Measurements from ENCODE around the gene LIX1.
"Not testable (repeated sequence)": the region's sequence is repeated elsewhere in the genome, so short reads cannot be mapped to it uniquely, and the experiment has no call there.

LIX1 gene

DNA sequence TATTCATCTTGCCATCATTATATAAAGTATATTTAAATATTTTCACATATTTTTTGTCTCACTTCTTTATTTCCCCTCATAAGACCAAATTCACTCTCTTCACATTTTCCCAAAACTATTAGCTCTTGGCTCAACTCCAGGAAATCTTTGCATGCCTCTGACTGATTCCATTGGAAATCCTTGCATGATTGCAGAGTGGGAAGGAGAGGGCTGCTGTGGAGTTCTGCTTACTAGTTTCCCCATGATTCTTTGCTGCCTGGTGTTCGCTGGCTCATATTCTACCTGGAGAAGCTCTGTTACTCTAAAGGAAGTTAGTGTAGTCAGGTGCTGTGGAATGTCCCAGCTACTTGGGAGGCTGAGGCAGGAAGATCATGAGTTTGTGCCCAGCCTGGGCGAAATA is 41.9 kb downstream of the LIX1 start:
- no peak for DNase-seq

DNA sequence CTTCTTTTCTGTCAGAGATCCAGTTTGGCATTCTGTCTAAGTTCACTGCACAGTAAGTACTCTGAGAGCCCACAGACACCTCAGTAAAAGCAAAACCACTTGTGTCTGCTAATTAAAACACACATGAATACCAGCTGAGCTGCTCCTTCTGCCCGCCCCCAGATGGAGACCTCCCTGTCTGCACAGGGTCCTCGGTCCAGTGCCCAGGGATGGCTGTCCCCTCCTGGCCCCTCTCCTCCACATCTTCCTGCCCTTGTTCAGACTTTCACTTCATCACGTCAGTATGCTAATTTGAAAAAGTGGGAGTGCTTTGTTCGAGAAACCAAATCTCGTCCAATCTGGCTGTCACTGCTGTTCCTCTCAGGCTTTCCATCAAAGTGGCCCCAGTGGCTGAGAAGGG is 43.5 kb downstream of the LIX1 start:
- DNase-seq: no peak

DNA sequence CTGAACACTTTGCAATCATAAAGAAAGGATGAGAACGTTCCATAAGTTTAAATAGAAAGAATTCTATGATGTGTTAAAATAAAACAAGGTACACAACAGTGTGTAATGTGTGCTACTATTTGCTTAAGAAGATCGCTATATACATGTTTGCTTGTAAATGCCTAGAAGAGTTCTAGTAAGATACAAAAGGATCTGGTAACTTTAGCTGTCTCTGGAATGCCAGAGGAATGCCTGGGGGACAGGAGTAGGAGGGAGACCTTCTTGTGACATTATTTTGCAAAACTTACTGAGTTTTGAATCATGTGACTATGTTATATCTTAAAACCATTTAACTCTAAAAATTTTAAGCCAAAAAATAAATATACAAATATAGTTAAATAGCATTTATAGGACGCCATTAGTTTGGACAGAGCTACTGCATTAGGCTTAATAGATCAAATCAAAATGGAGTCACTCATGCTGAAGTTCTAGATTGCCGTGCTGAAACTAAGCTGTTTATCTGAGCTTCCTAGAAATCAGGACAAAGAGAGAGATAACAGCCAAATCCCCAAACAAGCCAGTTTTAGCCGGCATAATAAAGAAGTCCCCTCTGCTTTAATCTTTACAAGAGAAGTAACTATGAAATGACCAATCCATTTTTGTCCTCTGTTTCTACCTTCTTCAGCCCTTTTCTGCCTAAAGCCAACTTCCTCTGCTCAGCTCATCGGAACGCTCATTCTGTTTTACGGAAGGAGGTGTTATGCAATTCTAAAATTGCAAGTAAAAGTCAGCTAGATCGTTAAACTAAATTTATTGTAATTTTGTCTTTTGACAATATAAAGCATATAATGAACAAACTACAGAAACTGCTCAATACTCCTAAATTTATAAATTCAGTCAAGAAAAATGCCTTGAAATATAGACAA is 44.8 kb downstream of the LIX1 start:
- DNase-seq: peak; percentile 61

DNA sequence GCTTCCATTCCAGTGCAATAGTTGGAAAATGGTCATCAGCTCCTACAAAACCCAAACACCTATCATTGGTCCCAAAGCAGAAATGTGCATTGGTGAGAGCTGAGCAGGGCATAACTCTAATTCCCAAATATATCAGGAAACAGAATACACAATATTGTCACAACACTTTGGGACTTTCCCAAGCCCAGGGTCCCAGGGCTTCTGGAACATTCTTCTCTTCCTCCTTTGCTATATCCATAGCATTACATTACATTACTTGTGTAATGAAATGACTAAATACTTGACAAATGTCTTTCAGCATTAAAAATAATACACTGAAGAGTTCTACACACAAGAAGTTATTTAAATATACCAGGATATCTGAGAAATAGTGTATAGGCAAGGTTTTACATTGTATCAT is 45.6 kb downstream of the LIX1 start:
- DNase-seq: peak; percentile 62

DNA sequence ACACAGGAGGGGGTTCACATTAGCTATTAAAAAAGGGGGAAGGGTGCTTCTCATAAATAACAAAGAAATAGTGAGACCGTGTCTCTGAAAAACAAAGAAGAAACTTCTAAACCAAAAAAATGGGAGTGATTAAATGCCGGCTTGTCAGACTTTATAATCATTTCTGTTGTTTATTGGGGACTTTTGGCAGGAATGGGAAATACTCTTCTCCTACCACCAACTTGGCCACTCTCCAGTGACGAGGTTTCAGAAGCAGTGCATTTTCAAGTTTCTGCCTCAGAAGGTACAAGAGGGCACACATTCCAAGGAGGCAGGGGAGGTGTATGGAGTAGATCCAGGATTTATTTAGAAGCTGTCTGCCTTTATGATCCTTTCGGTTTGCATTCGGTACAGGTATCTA is 46.2 kb downstream of the LIX1 start:
- DNase-seq: no peak

DNA sequence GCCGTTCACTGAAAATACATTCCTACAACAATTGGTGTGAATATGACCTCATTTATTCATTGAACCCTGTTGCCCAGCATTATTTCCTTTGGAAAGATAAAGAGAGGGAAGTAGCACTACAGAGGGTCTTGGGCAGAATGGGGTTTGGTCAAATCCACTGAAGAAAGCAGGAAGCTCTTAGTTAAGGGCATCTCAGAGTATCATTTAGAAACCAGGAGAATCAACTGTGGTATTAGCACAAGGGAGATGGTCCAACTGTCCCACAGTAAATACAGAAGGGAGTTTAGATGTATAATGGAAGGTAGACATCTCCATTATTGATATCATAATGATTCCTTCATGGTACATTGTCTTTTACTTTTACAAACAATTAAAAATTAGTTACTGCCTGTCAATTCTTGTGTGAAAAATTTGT is 47.1 kb downstream of the LIX1 start:
- DNase-seq: no peak

DNA sequence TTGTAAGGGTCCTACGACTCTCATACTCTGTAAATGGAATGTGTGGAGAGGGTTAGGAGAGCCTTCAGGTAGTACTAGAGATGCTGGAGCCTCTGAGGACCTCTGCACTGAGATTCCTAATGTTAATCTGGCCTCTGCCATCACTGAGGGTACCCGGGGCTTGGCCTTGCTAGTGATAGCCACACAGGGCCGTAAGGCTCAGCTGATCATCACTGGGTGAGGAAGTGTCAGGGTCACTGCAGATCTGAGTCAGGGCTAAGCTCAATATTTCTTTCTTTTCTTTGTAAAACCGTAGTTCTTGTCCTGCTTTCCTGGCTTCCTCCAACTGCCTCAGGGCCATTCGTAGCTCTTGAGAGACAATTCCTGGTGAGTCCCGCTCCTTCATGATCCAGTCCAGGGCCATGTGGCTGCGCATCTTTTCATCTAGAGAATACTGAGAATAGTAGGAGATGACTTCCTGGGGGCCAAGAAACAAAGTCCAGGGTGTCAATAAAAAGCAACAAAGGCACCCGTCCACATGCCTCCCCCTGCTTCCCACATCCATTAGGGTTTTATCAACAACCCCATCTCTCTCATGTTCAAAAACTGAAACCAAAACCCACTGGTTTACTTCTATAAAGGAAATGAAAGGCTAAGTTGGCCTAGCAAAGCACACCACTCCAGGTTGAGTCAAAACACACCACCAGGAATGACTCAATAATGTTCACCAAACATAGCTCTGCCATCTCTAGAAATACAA is 47.7 kb downstream of the LIX1 start:
- peak; percentile 61 for DNase-seq

DNA sequence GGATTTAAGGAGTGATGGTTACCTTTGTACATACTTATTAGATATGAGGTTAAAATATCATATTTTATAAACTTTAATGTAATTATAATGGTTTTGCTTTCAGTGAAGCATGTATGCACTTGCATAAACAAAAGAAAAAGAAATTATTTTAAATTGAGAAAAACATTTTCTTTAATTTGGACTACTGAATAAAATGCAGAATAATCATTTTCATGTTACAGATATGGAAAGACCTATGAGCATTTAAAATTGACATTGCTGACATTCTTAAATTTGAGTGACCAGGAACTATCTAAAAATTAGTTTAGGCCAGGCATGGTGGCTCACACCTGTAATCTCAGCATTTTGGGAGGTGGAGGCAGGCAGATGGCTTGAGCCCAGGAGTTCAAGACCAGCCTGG is 49.2 kb downstream of the LIX1 start:
- no peak for DNase-seq

DNA sequence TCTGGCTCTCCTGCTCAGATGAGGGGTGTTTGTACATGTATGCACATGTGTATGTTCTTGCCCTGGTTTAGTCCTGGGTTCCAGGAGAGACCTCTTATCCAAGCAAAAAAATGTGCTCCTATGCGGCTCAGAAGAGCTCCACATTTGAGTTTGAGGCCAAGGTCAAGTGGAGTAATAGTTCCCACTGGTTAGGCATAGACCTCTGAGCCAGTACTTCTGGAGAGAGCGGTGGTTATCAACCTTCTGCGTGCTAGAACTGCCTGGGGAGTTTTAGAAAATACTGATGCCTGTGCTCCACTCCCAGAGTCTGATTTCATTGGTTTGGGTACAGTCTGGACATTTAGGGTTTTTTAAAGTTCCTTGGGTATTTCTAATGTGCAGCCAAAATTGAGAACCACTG is 51.5 kb downstream of the LIX1 start:
- DNase-seq: no peak

DNA sequence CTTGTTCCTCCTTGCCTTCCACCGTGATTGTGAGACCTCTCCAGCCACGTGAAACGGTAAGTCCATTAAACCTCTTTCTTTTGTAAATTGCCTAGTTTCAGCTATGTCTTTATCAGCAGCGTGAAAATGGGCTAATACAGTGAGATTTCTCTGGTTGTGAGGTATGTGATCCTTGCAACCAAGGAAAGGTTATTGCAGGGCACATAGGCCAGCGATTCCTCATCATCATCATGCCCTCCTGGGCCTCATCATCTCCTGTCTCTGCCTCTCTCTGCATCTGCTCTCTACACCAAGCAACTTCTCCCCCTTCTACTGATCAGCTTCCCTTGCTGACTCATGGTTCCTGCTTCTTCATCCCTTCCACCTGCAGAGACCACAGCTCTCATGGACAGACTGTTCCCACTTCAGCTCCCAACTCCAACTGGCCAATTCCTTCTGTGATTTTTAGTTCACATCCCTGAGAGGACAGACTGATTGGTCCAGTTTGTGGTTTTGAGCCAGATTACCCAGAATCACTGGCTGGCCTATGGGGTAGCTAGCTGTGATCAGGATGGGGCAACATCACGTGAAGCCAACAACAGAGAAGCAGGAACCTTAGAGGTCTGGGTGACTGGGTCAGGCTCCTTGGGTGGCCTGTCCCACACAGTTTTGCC is 53.1 kb downstream of the LIX1 start:
- DNase-seq: no peak

DNA sequence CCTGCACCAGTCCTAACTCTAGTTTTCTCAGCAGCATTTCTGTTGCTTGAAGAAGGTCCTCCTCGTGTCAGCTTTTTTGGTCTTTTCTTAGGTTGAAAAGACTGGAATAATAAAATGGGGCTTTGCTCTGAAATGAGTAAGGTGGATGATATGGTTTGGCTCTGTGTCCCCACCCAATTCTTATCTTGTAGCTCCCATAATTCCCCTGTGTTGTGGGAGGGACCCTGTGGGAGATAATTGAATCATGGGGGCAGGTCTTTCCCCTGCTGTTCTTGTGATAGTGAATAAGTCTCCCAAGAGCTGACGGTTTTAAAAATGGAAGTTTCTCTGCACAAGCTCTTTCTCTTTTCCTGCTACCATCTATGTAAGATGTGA is 53.6 kb downstream of the LIX1 start:
- DNase-seq: no peak

DNA sequence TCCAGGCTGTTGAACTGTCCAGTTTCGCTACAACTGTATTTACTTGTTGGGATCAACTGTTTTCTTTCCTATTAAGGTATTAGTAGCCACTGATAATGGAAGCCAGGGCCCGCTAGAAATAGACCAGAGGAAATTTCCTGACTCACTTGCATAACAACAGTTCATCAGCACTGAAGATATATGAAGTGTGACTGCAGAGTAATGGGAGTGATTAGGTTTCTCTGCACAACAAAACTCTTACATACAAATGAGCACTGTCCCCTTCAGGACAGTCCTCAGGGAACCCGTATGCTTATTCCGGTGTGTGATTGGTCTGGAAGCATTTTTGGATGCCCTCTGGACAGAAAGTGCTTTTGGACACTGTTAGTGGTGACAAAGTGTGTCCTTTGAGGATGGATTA is 55.3 kb downstream of the LIX1 start:
- no peak for DNase-seq

DNA sequence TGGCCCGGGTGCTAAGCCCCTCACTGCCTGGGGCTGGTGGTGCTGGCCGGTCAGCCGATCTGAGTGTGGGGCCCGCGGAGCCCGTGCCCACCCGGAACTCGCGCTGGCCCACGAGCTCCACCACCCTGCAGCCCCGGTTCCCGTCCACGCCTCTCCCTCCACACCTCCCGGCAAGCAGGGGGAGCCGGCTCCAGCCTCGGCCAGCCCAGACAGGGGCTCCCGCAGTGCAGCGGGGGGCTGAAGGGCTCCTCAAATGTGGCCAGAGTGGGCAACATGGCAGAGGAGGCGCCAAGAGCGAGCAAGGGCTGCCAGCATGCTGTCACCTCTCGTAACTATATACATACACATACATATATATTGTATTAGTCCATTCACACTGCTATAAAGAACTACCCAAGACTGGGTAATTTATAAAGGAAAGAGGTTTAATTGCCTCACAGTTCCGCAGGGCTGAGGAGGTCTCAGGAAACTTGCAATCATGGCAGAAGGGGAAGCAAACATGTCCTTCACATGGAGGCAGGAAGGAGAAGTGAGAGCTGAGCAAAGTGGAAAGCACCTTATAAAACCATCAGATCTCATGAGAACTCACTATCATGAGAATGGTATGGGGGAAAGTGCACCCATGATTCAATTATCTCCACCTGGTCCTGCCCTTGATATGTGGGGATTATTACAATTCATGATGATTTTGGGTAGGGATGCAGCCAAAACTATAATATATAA is 56.8 kb downstream of the LIX1 start:
- peak; percentile 72 for DNase-seq

DNA sequence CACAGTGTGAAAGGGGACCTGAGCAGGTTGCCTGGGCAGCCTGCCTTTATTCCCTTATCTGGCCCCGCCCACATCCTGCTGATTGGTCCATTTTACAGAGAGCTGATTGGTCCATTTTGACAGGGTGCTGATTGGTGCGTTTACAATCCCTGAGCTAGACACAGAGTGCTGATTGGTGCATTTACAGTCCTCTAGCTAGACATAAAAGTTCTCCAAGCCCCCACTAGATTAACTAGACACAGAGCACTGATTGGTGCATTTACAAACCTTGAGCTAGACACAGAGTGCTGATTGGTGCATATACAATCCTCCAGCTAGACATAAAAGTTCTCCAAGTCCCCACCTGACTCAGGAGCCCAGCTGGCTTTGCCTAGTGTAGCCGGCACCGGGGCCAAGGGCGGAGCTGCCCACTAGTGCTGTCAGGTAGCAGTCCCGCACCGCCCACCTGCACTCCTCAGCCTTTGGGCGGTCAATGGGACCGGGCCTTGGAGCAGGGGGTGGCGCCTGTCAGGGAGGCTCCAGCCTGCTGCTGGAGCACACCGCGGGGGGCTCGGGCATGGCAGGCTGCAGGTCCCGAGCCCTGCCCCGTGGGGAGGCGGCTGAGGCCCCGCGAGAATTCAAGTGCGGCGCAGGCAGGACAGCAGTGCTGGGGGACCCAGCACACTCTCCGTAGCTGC is 57.5 kb downstream of the LIX1 start:
- DNase-seq: not testable (repeated sequence)

DNA sequence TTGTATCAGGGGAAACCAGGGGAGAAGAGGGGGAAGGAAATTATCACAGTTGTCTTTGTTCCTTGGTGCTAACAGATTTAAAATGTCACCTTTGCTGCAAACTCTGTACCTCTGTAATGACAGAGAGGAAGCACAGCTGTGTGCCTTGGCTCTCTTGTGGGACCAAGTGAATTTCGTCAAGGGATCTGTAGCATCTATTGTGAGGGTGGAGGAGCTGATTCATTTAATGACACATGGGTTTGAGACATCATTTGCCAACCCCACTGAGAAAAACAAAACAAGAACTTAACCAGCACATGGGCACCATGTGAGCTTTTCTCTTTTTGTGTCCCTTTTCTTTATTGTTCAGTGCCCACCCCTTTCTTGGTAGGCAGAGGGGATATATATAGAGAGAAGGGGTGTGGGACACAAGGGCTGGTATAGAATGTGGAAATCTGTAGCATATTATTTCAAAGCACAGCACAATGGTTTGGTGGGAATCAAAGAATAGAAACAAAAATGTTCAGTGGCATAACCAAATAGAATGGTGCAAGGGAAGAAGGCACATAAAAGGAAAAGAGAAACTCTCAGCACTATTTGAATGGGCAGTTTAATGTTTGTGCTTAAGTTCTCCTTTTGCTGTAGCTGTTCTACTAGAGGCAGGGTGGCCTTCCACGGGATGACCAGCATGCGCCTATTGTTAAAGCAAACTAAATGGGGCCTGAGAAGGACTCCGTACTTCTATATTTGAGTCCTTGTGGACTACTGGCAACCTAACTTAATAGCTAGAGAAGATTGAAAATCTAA is 63.3 kb downstream of the LIX1 start:
- DNase-seq: peak; percentile 74

DNA sequence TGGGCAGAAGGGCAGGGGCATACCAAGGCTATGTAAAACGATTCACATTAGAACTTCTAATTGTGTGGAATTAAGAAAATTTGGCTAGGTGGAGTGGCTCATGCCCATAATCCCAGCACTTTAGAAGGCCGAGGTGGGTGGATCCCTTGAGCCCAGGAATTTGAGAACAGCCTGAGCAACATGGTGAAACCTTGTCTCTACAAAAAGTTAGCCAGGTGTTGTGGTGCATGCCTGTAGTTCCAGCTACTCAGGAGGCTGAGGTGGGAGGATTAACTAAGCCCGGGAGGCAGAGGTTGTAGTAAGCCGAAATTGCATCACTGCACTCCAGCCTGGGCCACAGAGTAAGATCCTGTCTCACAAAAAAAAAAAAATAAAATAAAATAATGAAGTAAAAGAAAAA is 65.2 kb downstream of the LIX1 start:
- no peak for DNase-seq

DNA sequence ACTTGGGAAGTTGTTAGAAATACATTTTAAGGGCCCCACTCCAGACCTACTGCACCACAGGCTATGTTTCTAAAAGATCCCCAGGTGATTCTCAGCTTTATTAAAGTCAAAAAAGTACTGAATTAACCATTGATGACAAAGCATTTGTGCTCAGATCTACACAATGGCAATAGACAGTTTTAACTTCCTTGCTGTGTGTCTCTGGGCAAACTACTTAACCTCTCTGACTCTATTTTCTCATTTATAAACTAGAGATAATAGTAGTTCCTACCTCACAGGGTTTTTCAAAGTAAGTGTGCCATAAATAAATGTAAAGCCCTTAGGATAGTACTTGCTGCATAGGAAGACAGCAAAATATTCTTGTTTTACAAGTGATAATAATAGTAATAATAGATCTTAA is 66.3 kb downstream of the LIX1 start:
- no peak for DNase-seq

DNA sequence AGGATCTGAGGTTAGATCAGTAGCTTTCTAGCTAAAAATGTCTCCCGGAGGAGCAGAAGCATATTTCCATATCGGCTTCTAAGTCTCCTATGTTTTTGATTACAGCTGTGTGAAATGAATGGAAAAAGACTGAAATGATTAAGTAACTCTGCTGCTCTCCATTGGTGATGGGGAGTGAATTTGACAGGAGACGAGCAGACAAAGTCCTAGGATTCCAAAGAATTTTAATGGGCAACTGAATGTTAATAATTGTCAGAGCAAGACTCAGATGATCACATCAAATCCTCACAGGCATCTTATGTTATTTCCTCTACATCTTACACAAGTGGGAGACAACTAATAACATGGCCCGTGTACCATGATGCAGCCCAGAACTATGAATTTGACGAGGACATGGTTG is 66.8 kb downstream of the LIX1 start:
- no peak for DNase-seq

DNA sequence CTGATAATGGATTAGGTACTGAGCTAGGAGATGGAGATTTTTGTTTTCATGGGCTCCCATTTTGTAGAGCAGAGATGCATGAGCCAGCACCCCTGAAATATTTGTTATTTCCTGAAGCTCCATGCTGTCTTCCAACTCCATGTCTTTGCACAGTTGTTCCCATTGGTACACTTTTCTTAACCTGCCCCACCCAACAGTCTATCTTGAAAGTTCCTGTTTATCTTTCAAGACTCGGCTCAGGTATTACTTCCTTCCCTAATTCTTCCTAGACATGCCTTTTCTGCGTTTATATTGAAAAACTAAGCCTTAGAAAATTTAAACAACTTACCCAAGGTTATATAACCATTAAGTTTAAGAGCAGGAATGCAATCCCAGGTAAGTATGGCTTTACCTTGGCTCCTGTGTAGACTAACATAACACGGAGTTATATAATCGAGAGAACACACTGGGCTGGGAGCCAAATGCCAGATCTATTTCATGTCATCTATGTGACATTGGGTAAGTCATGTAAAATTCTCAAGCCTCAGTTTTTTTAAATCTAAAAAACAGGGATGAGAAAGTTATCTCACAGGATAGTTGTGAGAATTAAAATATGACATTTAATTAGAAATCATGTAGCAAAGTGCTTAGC is 67.4 kb downstream of the LIX1 start:
- no peak for DNase-seq

DNA sequence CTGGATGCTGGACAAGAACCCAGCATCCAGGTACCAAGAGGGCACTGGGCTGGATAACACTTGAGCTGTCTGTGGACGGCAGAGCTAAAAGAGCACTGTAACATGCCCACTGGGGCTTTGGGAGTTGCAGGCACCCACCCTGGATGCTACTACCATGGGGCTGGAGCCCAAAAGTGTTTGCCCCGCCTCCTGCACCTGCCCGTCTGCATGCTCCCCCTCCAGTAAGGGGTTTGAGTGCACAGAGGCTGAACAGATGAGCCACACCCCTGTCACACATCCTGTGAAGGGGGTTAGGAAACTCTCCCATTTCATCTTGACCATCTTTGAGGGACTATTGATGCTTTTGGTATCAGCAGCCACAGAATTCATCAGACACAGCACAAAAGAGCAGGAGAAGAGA is 69.0 kb downstream of the LIX1 start:
- DNase-seq: no peak

DNA sequence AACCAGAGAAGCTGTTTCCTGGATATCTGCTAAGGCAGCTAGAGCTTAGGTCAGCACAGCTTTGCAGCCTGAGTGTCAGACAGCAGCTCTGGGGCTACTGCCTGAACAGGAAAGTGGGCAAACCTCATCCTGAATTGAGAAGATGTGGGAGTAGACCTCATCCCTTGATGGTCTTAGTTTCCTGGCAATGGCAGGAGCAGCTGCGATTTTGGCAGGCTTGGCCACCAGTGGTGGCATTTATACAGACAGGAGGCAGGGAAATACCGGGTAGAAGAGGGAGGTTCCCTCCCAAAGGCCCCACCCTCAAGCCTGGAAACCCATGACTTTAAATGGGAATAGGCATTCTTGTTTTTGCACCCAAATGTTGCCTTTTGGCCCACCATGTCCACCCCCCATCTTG is 69.7 kb downstream of the LIX1 start:
- DNase-seq: no peak
